Measurements from ENCODE around the gene STAT5A.
"Not testable (repeated sequence)": the region's sequence is repeated elsewhere in the genome, so short reads cannot be mapped to it uniquely, and the experiment has no call there.

STAT5A gene

DNA sequence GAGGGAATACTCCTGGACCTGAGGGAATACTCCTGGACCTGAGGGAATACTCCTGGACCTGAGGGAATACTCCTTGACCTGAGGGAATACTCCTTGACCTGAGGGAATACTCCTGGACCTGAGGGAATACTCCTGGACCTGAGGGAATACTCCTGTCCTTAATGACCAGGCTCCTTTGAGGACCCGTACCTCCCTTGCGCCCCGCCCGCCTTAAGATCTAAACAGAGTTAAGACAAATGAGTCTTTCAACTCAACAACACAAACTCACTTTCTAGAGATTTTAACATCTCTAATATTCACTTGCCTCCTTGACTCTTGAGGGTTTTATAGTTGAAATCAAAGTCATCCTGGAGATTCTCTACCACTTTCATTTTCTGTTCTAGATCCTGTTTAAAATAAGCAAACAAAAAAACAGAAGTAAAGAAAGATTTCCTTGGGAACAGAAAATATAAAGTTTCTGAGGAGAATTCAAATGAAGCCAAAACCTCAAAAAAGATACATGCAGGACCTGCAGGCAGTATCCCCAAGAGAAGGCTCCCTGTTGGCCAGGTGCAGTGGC lies 50.2 kb downstream of the STAT5A start:
- no peak for DNase-seq

DNA sequence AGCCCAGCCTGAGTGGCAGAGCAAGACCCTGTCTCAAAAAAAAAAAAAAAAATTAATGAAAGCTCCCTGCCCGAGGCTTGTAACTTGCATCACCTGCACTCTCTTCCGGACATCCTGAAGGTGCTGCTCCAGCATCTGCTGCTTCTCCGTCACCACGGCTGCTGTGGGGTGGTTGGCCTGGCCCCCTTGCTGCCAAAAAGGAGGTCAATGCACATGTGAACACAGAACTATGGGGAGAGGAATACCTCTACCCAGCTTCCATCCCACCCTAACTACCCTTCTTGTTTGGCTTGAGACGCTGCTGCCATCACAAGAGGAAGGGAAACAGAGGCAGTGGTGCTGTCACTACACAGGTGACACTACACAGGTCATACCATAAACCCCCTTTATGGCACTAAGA lies 50.9 kb downstream of the STAT5A start:
- no peak for DNase-seq

DNA sequence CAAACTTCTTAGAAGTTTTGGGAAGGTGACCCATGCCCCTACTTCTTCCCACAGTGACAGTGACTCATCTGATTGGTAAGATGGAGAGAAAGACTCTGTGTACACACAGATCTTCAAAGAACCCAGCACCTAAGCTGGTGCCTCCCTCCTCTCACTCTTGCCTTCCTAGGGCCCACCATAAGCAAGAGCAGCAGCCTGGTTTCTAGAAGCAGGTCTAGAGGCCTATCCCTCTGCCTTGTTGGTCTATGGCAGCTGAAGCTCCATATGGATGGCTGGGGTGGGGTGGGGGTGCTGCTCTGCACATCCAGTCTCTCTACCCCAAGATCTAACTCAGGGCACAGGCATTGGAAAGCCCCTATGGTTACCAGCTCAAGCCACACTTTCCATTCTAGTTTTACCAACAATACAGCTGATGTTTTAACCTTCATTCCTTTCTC lies 52.4 kb downstream of the STAT5A start:
- no peak for DNase-seq

DNA sequence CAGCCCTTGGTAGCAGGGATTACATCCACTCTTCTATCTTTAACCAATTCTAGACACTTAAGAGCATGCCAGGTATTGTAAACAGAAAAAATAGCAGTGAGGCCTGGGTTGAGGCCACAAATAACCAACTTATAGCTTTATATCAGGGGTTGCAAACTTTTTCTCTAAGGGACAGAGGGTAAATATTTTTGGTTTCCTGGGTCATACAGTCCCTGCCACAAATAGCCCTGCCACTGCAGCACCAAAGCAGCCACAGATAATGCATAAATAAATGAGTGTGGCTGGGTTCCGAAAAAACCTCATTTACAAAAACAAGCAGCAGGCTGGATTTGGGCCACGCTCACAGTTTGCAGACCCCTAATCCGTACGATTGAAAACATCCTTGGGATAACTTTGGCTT lies 53.3 kb downstream of the STAT5A start:
- no peak for DNase-seq

DNA sequence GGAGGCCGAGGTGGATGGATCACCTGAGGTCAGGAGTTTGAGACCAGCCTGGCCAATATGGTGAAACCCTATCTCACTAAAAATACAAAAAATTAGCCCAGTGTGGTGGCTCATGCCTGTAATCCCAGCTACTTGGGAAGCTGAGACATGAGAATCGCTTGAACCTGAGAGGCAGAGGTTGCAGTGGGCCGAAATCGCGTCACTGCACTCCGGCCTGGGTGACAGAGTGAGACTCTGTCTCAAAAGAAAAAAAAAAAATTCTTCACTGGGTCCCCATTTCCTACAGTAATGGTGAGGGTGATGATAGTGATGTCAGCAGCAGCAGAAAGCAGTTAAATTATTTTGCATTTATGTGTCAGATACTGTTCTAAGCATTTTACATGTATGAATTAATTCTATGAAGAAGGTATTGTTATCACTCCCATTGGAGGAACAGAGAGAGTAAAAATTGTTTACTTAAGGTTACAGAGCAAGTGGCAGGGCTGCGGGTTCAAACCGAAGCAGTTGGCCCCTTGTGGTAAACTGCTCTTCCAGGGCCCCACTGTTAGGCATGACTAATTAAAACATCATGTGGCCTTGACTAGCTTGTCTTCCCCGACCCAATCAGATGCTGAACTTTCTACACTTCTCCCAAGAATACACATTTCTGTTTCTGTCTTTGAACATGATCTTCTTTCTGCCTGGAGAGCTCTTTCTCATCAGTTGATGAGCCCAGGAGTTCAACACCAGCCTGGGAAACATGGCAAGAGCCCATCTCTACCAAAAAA lies 54.1 kb downstream of the STAT5A start:
- no peak for DNase-seq

DNA sequence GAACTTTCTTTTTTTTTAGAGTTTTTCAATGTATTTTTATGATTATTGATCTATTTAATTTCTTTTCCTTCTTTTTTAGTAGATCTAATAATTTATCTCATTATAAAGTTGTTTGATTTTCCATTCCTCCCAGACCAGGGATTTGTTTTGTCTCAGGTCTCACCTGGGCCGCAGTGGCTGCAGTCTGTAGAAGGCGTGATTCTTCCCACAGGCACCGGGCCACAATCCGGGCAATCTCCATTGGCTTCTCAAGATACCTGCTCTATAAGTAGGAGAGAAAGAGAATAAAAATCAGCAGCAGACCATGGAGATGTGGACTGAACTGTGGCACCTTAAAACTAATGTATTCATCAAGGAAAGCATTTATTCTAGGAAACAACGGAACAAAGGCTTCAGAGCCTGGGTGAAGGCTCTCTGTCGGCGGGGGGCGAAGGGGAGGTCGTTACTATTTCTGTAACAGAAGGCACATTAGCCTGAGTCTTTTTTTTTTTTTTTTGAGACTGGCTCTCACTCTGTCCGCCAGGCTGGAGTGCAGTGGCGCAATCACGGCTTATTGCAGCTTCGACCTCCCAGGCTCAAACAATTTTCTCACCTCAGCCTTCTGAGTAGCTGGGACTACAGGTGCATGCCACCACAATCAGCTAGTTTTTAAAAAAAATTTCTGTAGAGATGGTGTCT lies 57.2 kb downstream of the STAT5A start:
- no peak for DNase-seq

DNA sequence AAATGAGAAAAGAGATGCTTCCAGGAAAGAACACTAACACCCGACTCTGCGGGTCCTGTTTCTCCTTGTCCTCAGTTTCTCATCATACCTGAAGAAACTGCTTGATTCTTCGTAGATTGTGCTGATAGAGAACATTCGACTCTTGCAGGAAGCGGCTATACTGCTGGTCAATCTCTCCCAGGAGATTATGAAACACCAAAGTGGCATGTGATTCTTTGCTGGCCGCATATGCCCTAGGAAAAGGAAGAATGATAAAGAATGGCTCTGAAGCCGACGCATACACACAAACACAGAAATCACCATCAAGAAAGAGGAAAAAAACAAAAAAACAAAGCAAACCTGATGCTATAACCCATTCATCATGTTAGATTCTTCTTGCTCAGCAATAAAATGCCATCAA lies 58.2 kb downstream of the STAT5A start:
- no peak for DNase-seq

DNA sequence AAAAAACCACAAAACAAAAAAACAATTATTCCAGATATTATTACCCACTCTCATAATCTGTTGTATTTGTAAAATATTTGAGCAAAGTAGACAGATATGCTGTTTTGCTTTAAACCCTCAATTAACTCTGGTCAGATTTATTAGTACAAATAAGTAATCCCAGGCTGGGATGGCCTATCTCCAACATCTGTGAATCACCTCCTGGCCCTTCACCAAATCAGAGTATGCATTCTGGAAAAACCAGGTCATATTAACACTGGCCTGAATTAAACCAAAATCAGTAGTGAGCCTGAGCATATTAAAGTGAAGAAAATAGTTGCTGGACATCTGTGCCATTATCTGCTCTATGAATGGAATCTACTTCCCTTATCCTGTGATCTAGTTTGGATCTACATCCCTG lies 58.9 kb downstream of the STAT5A start:
- DNase-seq = peak in 1 of 2 experiments; percentile 16

DNA sequence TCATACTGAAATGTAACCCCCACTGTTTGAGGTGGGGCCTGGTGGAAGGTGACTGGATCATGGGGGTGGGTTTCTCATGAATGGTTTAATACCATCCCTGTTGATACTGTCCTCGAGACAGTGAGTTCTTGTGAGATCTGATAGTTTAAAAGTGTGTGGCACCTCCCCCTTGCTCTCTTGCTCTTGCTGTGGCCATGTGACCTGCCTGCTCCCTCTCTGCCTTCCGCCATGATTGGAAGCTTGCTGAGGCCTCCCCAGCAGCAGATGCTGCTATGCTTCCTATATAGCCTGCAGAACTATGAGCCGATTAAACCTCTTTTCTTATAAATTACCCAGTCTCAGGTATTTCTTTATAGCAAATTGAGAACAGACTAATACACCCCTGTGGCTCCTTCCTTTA lies 59.3 kb downstream of the STAT5A start:
- DNase-seq = no peak

DNA sequence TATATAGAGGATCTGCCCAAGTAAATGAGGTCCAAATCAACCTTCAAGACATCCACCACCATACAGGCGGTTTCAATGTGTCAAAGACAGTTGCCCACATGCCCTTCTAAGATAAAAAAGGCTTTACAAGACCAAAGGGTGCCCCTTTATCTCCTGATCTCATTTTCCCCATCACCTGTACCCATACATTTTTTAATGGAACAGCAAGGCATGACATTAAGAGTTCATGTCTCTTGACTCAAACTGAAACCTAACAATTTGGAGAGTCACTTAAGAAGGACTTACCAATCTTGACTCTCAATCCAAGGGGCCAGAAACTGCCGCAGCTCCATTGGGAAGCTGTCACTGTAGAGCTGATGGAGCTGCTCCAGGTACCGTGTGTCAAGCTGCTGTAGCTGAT lies 59.8 kb downstream of the STAT5A start:
- no peak for DNase-seq

DNA sequence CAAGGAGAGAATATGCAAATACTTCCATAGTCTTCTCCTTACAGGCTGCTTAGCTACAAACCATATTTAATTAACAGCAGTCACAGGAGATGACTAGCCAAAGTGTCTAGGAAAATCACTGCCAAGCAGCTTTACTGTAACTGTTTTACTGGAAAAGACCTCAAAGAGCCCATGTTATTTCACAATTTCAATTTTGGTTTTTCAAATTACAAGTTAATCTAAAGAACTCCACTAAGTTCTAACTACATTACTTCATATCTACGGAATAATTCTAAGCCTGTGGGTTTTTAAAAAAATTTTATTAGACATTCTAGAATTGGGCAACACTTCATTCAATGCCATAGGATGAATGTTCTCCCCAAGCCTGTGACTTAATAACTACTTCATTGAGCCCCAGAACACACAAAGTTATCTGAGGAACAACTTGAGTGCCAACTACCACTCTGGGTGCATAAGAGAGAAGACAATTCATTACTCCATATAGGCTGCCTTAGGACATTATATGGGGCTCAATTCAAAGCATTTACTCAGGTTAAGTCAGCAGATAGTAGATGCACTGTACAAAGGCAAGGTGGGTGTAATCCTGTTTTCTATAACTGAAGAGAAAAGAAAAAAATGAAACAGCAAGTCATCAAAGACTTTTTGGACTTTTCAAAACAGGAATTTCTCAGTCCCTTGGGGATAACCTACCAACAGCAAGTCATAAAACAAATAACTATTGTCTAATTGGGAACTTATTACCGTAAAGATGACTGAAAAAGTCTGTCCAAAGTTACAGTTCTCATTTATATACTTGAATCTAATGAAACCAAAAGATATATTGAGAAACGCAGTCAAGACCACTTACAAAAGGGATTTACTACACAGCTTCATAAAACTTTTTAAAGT lies 66.9 kb downstream of the STAT5A start:
- no peak for DNase-seq

DNA sequence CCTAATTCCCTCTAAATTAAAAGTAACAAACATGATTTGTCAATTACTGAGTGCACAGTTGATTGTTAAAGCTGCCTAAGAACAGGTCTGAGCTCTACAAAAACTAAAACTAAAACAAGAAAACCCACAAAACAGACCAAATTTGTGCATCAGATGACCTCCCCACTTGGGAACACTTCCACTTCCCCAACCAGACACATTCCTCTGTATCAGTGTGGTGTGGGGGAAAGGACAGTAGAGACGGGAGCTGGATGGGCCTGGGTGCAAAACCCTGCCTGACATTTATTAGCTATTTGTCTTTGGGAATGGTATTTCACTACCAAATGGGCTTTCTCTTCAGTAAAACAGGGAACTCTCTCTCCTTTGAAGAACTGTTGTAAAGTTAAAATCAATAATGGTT lies 70.1 kb downstream of the STAT5A start:
- DNase-seq = no peak

DNA sequence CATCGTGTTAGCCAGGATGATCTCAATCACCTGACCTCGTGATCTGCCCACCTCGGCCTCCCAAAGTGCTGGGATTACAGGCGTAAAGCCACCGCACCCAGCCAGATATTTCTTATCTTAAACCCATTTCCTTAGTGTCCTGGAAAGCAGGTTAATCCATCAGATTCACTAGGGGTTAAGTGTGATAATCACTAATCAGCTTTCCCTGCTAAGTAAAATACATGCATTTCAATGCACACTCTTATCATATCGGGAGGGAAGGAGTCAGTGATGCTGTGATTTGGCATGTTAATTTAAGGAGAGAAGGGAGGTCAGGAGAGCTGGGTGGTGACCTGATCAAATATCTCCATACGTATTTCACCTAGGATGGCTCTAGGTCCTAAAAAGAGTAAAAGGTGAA lies 70.8 kb downstream of the STAT5A start:
- DNase-seq = no peak

DNA sequence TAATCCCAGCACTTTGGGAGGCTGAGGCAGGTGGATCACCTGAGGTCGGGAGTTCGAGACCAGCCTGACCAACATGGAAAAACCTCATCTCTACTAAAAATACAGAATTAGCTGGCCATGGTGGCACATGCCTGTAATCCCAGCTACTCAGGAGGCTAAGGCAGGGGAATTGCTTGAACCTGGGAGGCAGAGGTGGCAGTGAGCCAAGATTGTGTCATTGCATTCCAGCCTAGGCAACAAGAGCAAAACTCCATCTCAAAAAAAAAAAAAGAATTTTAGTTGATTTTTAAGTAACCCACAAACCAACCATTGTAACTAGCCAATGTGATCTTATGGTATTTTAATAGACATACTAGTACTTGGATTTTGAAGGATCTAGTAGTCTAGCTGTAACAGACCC lies 72.1 kb downstream of the STAT5A start:
- DNase-seq = not testable (repeated sequence)
